Endodermal cell (in vitro differentiated cells): ENCODE results near the gene AGXT2. TPM values are rescaled to one million over a fixed set of nuclear protein-coding genes. Genes with fewer than 3 reads are reported as not detected.
"Not testable (repeated sequence)": the region's sequence is repeated elsewhere in the genome, so short reads cannot be mapped to it uniquely, and the experiment has no call there.

Experiments
- DNase-seq: peaks from one replicate; pipeline ENCODE4 v3.0.0-alpha.2; 2017
- H3K27ac ChIP-seq: 2 replicates; pipeline ENCODE4 v1.5.1; 2013; ENCODE audit warnings: mild to moderate bottlenecking, low read depth, low read length, moderate library complexity
- H3K27me3 ChIP-seq: 2 replicates; pipeline ENCODE4 v1.6.1; 2013; ENCODE audit warnings: mild to moderate bottlenecking, low read length, moderate library complexity; ENCODE audit not compliant: insufficient read depth, control insufficient read depth, poor library complexity, severe bottlenecking
- H3K36me3 ChIP-seq: 2 replicates; pipeline ENCODE4 v1.7.0; 2013; ENCODE audit warnings: mild to moderate bottlenecking, low read length, moderate library complexity; ENCODE audit not compliant: control insufficient read depth, insufficient read depth
- H3K4me1 ChIP-seq: one replicate; pipeline ENCODE4 v1.7.0; 2013; ENCODE audit warnings: low read length; ENCODE audit not compliant: control insufficient read depth, insufficient read depth
- H3K4me3 ChIP-seq: 2 replicates; pipeline ENCODE4 v1.5.1; 2013; ENCODE audit warnings: mild to moderate bottlenecking, low read length, moderate library complexity
- H3K9ac ChIP-seq: 2 replicates; pipeline ENCODE4 v1.6.1; 2013; ENCODE audit warnings: mild to moderate bottlenecking, low read length, moderate library complexity; ENCODE audit not compliant: poor library complexity, severe bottlenecking; ENCODE audit errors: extremely low read depth
- H3K9me3 ChIP-seq: 2 replicates; pipeline ENCODE4 v1.6.1; 2013; ENCODE audit warnings: mild to moderate bottlenecking, low read length, moderate library complexity; ENCODE audit not compliant: control insufficient read depth
- H3K27ac Mint-ChIP-seq: 2 replicates; pipeline ENCODE4 v1.8.0; 2020; ENCODE audit warnings: mixed read lengths
- H3K27me3 Mint-ChIP-seq: 2 replicates; pipeline ENCODE4 v1.8.0; 2021; ENCODE audit warnings: mild to moderate bottlenecking, mixed read lengths; ENCODE audit not compliant: insufficient read depth
- H3K36me3 Mint-ChIP-seq: 2 replicates; pipeline ENCODE4 v1.8.0; 2020; ENCODE audit warnings: low read depth, mixed read lengths
- H3K4me1 Mint-ChIP-seq: 2 replicates; pipeline ENCODE4 v1.8.0; 2020; ENCODE audit warnings: mixed read lengths
- H3K4me3 Mint-ChIP-seq: 2 replicates; pipeline ENCODE4 v1.8.0; 2020; ENCODE audit warnings: mild to moderate bottlenecking, moderate library complexity, mixed read lengths
- H3K9me3 Mint-ChIP-seq: 2 replicates; pipeline ENCODE4 v1.8.0; 2020; ENCODE audit warnings: mild to moderate bottlenecking, mixed read lengths
- CTCF ChIP-seq: fragments of 200-600 bp; sonication (generic); conservative IDR thresholded peaks from 2 replicates; pipeline ENCODE4 v1.5.0; 2021; ENCODE audit warnings: antibody characterized with exemption, mild to moderate bottlenecking
- WGBS, 2 experiments: methylation state at CpG; one replicate each; pipeline versions ENCODE4 v1.1.5 to v1.1.7; 2013; ENCODE audit warnings: missing lambda C conversion rate in 2 of 2, mixed read lengths in 1 of 2; ENCODE audit not compliant: insufficient coverage in 1 of 2, insufficient read length in 1 of 2; 5-methylcytosine and 5-hydroxymethylcytosine counted together
- total RNA-seq, 2 donors: library from RNA; stranded (reverse); fragmentation: NEBNext Ultra II Directional in 1 of 2; extraction: Animal tissue kit (Norgen Biotek cat#: 25700) in 1 of 2; gene quantifications; 2 replicates in 1 of 2; 3 replicates in 1 of 2; pipeline ENCODE4 v1.2.1, GENCODE V29; 2021

The AGXT2 gene
- total RNA-seq, 2 donors from 2014 or later = not detected

- no peaks in the 10 kb centered on the region for H3K36me3 Mint-ChIP-seq
- 75 to 91% methylated on average over 2 of the region's 2 CpGs for WGBS, 2 experiments
Observed at GRCh38 chr5:35038891-35039290, 8.9 kb downstream of the AGXT2 start.

DNA sequence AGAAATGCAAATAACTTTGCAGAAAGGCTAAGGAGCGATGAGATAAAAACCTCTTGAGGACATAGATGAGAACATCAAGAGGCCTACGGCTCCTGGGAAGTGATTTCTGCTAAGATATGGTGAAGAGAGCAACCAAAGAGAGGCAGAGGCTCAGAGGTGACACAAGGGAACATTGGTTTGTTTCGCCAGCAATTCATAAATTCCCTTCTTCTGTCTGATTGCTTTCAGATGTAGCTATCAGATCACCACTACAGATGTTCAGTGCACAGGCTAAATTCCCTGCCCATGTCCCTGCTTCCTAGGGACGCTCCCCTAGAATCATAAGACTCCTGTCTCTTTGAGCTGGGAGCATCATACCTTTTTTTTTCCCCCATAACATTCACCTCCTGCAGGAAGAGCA, 11.2 kb downstream of the AGXT2 start:
- Mint-ChIP-seq H3K4me1 (peaks cover 8% of the 10 kb centered on the region), H3K36me3 (no peaks in the 10 kb centered on the region), H3K9me3 (no peaks in the 10 kb centered on the region), H3K4me3 (no peak overlapping the region), H3K27ac (no peak overlapping the region), H3K27me3 (no peaks in the 10 kb centered on the region)
- TF ChIP-seq CTCF = no peak
- H3K36me3 ChIP-seq = no peaks in the 10 kb centered on the region
- H3K9ac ChIP-seq = no peak overlapping the region
- no peak overlapping the region for H3K27ac ChIP-seq
- DNase-seq = no peak
- no peaks in the 10 kb centered on the region for H3K4me1 ChIP-seq
- H3K9me3 ChIP-seq = no peaks in the 10 kb centered on the region
- no peaks in the 10 kb centered on the region for H3K27me3 ChIP-seq
- no peak overlapping the region for H3K4me3 ChIP-seq
- WGBS, 2 experiments = 91 to 98% methylated on average over 4 of the region's 4 CpGs

More at GRCh38 chr5:35038891-35039290, 8.9 kb downstream of the AGXT2 start:
- no peak overlapping the region for H3K27ac ChIP-seq
- no peak overlapping the region for H3K9ac ChIP-seq
- H3K9me3 Mint-ChIP-seq = no peaks in the 10 kb centered on the region
- no peak overlapping the region for H3K27ac Mint-ChIP-seq
- TF ChIP-seq CTCF = no peak
- H3K9me3 ChIP-seq = no peaks in the 10 kb centered on the region
- H3K4me3 Mint-ChIP-seq = no peak overlapping the region
- no peaks in the 10 kb centered on the region for H3K27me3 Mint-ChIP-seq
- DNase-seq = no peak
- no peak overlapping the region for H3K4me3 ChIP-seq
- H3K4me1 Mint-ChIP-seq = peaks cover 8% of the 10 kb centered on the region
- H3K36me3 ChIP-seq = no peaks in the 10 kb centered on the region
- no peaks in the 10 kb centered on the region for H3K27me3 ChIP-seq
- no peaks in the 10 kb centered on the region for H3K4me1 ChIP-seq

DNA sequence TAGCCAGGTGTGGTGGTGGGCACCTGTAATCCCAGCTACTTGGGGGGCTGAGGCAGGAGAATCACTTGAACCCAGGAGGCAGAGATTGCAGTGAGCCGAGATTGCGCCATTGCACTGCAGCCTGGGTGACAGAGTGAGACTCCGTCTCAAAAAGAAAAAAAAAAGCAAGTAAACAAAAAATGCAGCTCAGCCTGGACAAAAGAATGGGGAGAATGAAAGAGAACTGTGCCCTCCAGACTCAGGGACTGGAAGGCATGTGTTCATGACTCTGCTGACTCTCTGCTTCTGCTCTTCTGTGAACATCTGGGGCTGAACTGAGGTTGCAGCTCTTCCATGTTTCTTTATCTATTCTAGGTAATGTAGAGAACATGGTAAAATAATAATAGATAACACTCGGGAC, 11.8 kb downstream of the AGXT2 start:
- not testable (repeated sequence) for H3K9ac ChIP-seq

GRCh38 chr5:35035271-35035670, 12.5 kb downstream of the AGXT2 start:
- H3K9me3 ChIP-seq = no peaks in the 10 kb centered on the region
- no peak for DNase-seq
- H3K27me3 Mint-ChIP-seq = no peaks in the 10 kb centered on the region
- H3K27ac Mint-ChIP-seq = no peak overlapping the region
- H3K36me3 ChIP-seq = no peaks in the 10 kb centered on the region
- H3K9me3 Mint-ChIP-seq = no peaks in the 10 kb centered on the region
- no peaks in the 10 kb centered on the region for H3K27me3 ChIP-seq
- H3K4me1 ChIP-seq = no peaks in the 10 kb centered on the region
- no peak overlapping the region for H3K27ac ChIP-seq
- no peak overlapping the region for H3K4me3 ChIP-seq
- peaks cover 8% of the 10 kb centered on the region for H3K4me1 Mint-ChIP-seq
- no peaks in the 10 kb centered on the region for H3K36me3 Mint-ChIP-seq
- 83 to 94% methylated on average over 2 to 3 of the region's 3 CpGs for WGBS, 2 experiments
- TF ChIP-seq CTCF = no peak
- H3K9ac ChIP-seq = no peak overlapping the region
- H3K4me3 Mint-ChIP-seq = no peak overlapping the region

More for the DNA sequence above, 11.8 kb downstream of the AGXT2 start:
- not testable (repeated sequence) for H3K27ac Mint-ChIP-seq, H3K36me3 ChIP-seq, H3K4me1 ChIP-seq, H3K36me3 Mint-ChIP-seq, H3K27ac ChIP-seq, H3K9me3 ChIP-seq, H3K27me3 Mint-ChIP-seq, H3K27me3 ChIP-seq, DNase-seq, H3K9me3 Mint-ChIP-seq, H3K4me3 Mint-ChIP-seq, H3K4me3 ChIP-seq, H3K4me1 Mint-ChIP-seq
- WGBS, 2 experiments = 86 to 92% methylated on average over 3 to 4 of the region's 4 CpGs
